C4-2B (cell line): ENCODE results near the gene IL5.

Experiments used
- CTCF ChIP-seq: fragments of 450-650 bp; conservative IDR thresholded peaks from 2 replicates; pipeline ENCODE4 v1.5.1; 2017; ENCODE audit warnings: mild to moderate bottlenecking
- ZFX ChIP-seq: fragments of 450-650 bp; IDR thresholded peaks from 2 replicates; pipeline ENCODE4 v1.6.1; 2017

- TF ChIP-seq CTCF = no peak
- TF ChIP-seq ZFX = no peak
Measured at GRCh38 chr5:132505641-132506040, 37.7 kb downstream of the IL5 start.
